SU-DHL-6 (cell line): ENCODE data around the gene RPS6KL1.

Source experiments
- H2AFZ ChIP-seq: fragments of 200-600 bp; sonication (generic); 2 replicates; pipeline ENCODE4 v1.6.1; 2014; ENCODE audit warnings: low read depth, mild to moderate bottlenecking, moderate library complexity, mixed read lengths, antibody characterized with exemption, low read length; ENCODE audit not compliant: severe bottlenecking
- H3F3A ChIP-seq: fragments of 200-600 bp; shearing (Covaris generic); 2 replicates; pipeline ENCODE4 v1.6.0; 2016; ENCODE audit warnings: antibody characterized with exemption, mild to moderate bottlenecking; ENCODE audit not compliant: insufficient read depth
- H3K27ac ChIP-seq: fragments of 200-600 bp; sonication (generic); 2 replicates; pipeline ENCODE4 v1.5.1; 2016; ENCODE audit warnings: low read depth, mild to moderate bottlenecking, low read length, moderate library complexity, mixed read lengths
- H3K27me3 ChIP-seq: fragments of 200-600 bp; sonication (generic), shearing (Covaris generic); 2 replicates; pipeline ENCODE4 v1.6.0; 2014; ENCODE audit warnings: mild to moderate bottlenecking, low read length
- H3K36me3 ChIP-seq: fragments of 200-600 bp; sonication (generic); 2 replicates; pipeline ENCODE4 v1.6.1; 2014; ENCODE audit warnings: mild to moderate bottlenecking, low read length, mixed read lengths
- H3K4me2 ChIP-seq: fragments of 300-600, 200-600 bp; shearing (Covaris generic), sonication (generic); 2 replicates; pipeline ENCODE4 v1.6.0; 2014; ENCODE audit warnings: low read length, low read depth, mild to moderate bottlenecking; ENCODE audit not compliant: poor library complexity, severe bottlenecking
- H3K4me3 ChIP-seq: fragments of 200-600 bp; sonication (generic); 2 replicates; pipeline ENCODE4 v1.5.1; 2014; ENCODE audit warnings: antibody characterized with exemption, low read length, mild to moderate bottlenecking, mixed read lengths; ENCODE audit not compliant: insufficient read depth, poor library complexity, severe bottlenecking
- H3K79me2 ChIP-seq: fragments of 200-600 bp; sonication (generic); 2 replicates; pipeline ENCODE4 v1.6.1; 2014; ENCODE audit warnings: mild to moderate bottlenecking, low read length, moderate library complexity; ENCODE audit not compliant: insufficient read depth
- H3K9ac ChIP-seq: fragments of 200-600 bp; sonication (generic); 2 replicates; pipeline ENCODE4 v1.7.0; 2014; ENCODE audit warnings: mild to moderate bottlenecking, low read length
- H3K9me2 ChIP-seq: fragments of 200-600 bp; sonication (generic); replicated peaks from 2 replicates; pipeline ENCODE4 v1.6.1; 2014; ENCODE audit warnings: low read length; ENCODE audit not compliant: insufficient read depth
- H3K9me3 ChIP-seq: fragments of 200-600 bp; sonication (generic); 2 replicates; pipeline ENCODE4 v1.6.1; 2014; ENCODE audit warnings: low read length, mixed read lengths; ENCODE audit not compliant: insufficient read depth
- H4K20me1 ChIP-seq: fragments of 200-600 bp; sonication (generic); 2 replicates; pipeline ENCODE4 v1.6.1; 2014; ENCODE audit warnings: low read depth, mild to moderate bottlenecking, antibody characterized with exemption, low read length, moderate library complexity, mixed read lengths
- EZH2phosphoT487 ChIP-seq: fragments of 200-600 bp; sonication (generic), shearing (Covaris generic); conservative IDR thresholded peaks from 2 replicates; pipeline ENCODE4 v1.6.1; 2018; ENCODE audit warnings: mild to moderate bottlenecking, antibody characterized with exemption, low read length, moderate library complexity, mixed read lengths
- TF ChIP-seq, protein P1 (sequence below): fragments of 200-600 bp; sonication (generic); IDR thresholded peaks from one replicate; pipeline ENCODE4 v1.5.1; 2017; ENCODE audit warnings: antibody characterized with exemption, mild to moderate bottlenecking, low read length, moderate library complexity; ENCODE audit not compliant: insufficient read depth, poor library complexity, severe bottlenecking

Gene RPS6KL1

DNA sequence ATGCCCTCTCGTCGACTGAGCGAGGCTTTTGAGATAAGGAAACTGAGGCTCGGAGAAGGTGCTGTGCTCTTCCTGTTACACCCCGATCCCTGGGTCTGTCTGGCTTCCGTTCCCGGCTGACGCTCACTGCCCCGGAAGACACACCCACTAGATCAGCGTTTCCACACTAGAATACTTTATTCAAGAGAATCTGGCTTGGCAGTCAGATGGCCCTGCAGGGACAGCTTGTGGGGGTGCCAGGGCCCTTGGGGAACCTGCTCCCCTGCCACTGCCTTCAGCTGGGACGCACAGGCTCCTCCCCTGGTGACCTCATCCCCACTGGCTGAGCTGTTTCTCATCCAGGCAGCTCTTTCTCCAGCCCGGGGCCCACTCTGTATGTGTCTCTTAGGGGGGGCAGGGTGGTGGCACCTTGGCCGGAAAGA is 18.6 kb upstream of the RPS6KL1 start:
- peak overlapping the region; percentile 34 for H3K4me2 ChIP-seq
- no peaks in the 10 kb centered on the region for H3K9me3 ChIP-seq
- no peak overlapping the region for H3K4me3 ChIP-seq
- H3K27ac ChIP-seq: no peak overlapping the region
- H3K9ac ChIP-seq: peak overlapping the region; percentile 30; the same call in 1 of the 2 replicates
- H3K36me3 ChIP-seq: no peaks in the 10 kb centered on the region
- H3K79me2 ChIP-seq: no peaks in the 10 kb centered on the region
- no peaks in the 10 kb centered on the region for H3K27me3 ChIP-seq
- peaks cover 6% of the 10 kb centered on the region; the same call in 1 of the 2 replicates for H3F3A ChIP-seq
- H3K9me2 ChIP-seq: no peaks in the 10 kb centered on the region
- no peaks in the 10 kb centered on the region for H4K20me1 ChIP-seq
- H2AFZ ChIP-seq: peak overlapping the region; percentile 92
- TF ChIP-seq EZH2phosphoT487: no peak
- TF ChIP-seq, protein P1, sequence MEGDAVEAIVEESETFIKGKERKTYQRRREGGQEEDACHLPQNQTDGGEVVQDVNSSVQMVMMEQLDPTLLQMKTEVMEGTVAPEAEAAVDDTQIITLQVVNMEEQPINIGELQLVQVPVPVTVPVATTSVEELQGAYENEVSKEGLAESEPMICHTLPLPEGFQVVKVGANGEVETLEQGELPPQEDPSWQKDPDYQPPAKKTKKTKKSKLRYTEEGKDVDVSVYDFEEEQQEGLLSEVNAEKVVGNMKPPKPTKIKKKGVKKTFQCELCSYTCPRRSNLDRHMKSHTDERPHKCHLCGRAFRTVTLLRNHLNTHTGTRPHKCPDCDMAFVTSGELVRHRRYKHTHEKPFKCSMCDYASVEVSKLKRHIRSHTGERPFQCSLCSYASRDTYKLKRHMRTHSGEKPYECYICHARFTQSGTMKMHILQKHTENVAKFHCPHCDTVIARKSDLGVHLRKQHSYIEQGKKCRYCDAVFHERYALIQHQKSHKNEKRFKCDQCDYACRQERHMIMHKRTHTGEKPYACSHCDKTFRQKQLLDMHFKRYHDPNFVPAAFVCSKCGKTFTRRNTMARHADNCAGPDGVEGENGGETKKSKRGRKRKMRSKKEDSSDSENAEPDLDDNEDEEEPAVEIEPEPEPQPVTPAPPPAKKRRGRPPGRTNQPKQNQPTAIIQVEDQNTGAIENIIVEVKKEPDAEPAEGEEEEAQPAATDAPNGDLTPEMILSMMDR: no peak

DNA sequence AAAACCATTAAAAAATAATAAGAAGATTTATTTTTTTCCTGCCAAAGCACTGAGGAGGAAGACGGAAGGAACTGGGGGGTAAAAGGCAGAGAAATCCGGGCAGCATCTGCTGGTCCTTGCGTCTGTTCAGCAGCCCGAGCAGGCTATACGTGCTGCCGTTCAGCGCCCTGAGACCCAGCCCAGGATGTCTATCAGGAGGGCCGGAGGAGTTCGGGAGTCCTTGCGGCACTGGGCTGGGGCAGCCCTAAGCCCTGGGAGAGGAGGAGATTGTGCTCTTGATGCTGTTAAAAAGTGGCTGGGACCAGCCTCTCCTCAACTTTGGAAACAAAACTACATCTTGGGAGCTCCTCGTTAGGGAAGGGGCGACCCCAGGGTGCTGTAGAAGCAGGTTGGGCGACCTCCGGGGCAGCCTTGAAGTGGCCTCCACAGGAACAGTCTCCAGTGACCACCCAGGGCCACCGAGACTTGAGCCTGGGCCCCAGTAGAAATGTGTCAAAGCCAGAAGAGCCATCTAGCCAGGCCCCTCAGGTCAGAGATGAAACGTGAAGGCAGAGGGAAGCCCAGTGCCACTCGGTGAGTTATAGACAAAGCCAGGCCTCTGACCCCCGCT is 18.0 kb upstream of the RPS6KL1 start:
- Histone ChIP-seq H3K9ac (no peak overlapping the region), H3K9me2 (no peaks in the 10 kb centered on the region), H3K4me3 (no peak overlapping the region), H3F3A (peaks cover 6% of the 10 kb centered on the region; the same call in 1 of the 2 replicates), H3K9me3 (no peaks in the 10 kb centered on the region), H4K20me1 (no peaks in the 10 kb centered on the region), H2AFZ (peak overlapping the region; percentile 92), H3K79me2 (no peaks in the 10 kb centered on the region), H3K27me3 (no peaks in the 10 kb centered on the region), H3K4me2 (peak overlapping the region; percentile 34), H3K36me3 (no peaks in the 10 kb centered on the region), H3K27ac (no peak overlapping the region)
- no peak for TF ChIP-seq EZH2phosphoT487
- TF ChIP-seq, protein P1: no peak

DNA sequence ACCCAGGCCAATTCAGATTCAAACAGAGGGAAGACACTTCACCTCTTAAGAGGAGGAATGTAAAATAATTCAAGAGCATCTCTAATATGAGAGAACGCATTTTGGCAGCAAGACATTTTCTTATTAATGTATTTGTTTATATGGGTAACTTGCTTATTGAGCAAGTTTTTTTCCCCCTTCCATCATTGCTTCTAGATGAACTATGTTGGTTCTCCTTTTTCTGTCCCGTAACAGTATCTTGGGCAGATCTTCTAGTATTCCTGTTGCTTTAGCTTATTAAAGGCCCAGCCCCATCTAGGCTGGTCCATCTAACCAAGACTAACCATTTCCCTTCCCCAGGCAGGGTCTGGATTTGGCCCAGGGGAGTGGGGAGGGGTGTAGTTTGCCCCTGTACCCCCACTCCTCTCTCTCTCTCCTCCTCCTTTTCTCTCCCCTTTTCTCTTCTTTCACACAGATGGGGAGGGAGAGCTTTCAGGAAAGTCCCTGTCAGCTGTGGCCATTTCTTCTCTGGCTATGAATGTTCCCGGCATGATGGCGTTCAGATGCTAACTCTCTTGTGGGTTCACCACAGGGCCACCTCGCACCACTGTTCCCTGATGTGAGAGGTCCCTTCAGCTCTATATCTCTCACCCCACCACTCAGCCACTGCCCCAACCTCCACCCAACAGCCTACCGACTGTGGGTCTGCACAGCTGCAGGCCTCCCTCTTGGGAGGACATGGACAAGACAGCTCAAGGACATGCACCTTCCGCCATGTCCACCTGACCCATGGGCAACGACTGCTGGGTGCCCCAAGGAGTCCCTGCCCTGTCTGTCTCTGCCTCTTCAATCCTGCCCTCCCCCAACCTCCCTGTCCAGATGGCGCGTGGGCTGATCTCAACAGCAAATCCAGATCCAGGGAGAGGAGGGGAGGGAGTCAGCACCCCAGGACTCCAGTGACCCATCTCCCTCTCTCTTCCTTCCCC is 15.8 kb upstream of the RPS6KL1 start:
- Histone ChIP-seq H3K9me2 (no peaks in the 10 kb centered on the region), H3K4me3 (no peak overlapping the region), H4K20me1 (no peaks in the 10 kb centered on the region), H3K27ac (no peak overlapping the region), H2AFZ (no peak overlapping the region), H3K9ac (no peak overlapping the region), H3K4me2 (no peak overlapping the region), H3K36me3 (no peaks in the 10 kb centered on the region), H3K9me3 (no peaks in the 10 kb centered on the region), H3K79me2 (no peaks in the 10 kb centered on the region), H3F3A (peaks cover 6% of the 10 kb centered on the region; the same call in 1 of the 2 replicates), H3K27me3 (no peaks in the 10 kb centered on the region)
- TF ChIP-seq, protein P1: no peak
